ENCODE results near the gene ST6GALNAC5. TPM values are rescaled to one million over a fixed set of nuclear protein-coding genes. Genes with fewer than 3 reads are reported as not detected.

Gene ST6GALNAC5
- total and polyA plus RNA-seq, 2 of the 13 experiments (the other 11 are each of a cell fraction or from before 2014, with no cell fraction given) = not detected

DNA sequence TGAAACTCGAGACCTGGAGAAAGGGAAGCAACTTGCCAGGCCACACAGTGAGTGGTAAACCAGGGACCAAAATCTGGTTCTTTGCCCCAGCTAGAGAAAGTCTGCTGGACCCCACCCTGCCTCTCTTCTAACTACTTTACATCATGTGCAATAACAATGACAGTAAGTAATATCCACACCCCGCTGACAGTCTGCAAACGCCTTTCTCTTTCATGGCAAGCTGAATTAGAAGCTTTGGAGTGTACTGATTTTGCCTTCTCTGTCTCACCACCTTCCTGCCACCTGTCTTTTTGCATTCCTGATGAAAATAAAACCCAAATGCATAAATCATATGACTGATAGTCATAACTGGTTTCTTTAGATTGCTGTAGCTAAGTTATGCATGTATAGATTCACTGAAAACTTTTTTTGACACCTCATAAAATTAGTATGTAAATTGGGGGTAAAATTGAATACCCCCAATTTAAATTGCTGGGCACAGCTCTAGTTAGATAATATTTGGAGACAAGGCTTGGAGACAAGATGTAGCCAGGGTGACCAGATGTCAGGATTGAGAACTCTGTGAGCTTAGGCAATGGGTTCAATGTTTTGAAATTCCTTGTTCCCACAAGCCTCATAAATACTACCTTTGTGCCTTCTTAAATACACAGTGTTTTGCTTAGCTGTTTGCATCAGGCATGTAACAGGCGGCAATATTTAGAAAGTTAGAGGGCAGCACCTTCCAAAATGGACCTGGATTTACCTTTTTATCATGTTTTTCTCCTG lies 73.5 kb downstream of the ST6GALNAC5 start:
- H3K9ac ChIP-seq (ENCODE audit: insufficient read depth, low read depth, low read length) = no peak overlapping the region
- no peaks in the 10 kb centered on the region for H3K4me1 ChIP-seq (ENCODE audit: insufficient read depth, low read length)
- no peak overlapping the region for H3K27ac ChIP-seq (ENCODE audit: extremely low read length, insufficient read depth, low read length)
- ATAC-seq (no peak), DNase-seq (ENCODE audit: low spot score) (no peak), FAIRE-seq (no peak)
- intact Hi-C loops (cut with micrococcal nuclease; ENCODE audit: unreplicated experiment) = no loop called here
- no peaks in the 10 kb centered on the region for H3K79me2 ChIP-seq (ENCODE audit: insufficient read depth, low read length)
- H4K20me1 ChIP-seq (ENCODE audit: insufficient read depth, low read length) = no peaks in the 10 kb centered on the region
- no peaks in the 10 kb centered on the region for H3K27me3 ChIP-seq (ENCODE audit: control insufficient read depth in 1 of 2, insufficient read depth in 2 of 2, low read length in 2 of 2)
- no peak overlapping the region for H2AFZ ChIP-seq (ENCODE audit: low read length)
- no peaks in the 10 kb centered on the region for H3K36me3 ChIP-seq (replicated peaks in 1 of 2; ENCODE audit: control insufficient read depth in 1 of 2, insufficient read depth in 2 of 2, low read length in 2 of 2)
- H3K4me3 ChIP-seq (replicated peaks in 1 of 3; ENCODE audit: insufficient read depth in 1 of 3, low read depth in 2 of 3, low read length in 3 of 3) = no peak overlapping the region
- in situ Hi-C loops (cut with HindIII; ENCODE audit: extremely low pct_ligation_motif_present, low pct_unique_long_range_greater_than_20kb) = no loop called here
- BruUV-seq (replicated peaks) = no TSS peak
- 4% methylated on average over 4 of the region's 4 CpGs for WGBS (ENCODE audit: low lambda C conversion rate)
- no peak for TF ChIP-seq KAT2B (IDR thresholded peaks at IDR 0.05; ENCODE audit: borderline replicate concordance, low read depth, low read length)
- TF ChIP-seq PHF20 (CRISPR knock-in tag; IDR thresholded peaks at IDR 0.05) = no peak
- no peak for TF ChIP-seq CBX1 (IDR thresholded peaks at IDR 0.05; ENCODE audit: low read depth)
- no peak for TF ChIP-seq NFATC3 (CRISPR knock-in tag; IDR thresholded peaks at IDR 0.05)
- no peak for TF ChIP-seq ZBTB42 (CRISPR knock-in tag; IDR thresholded peaks at IDR 0.05)
- no peak for TF ChIP-seq ZNF276 (CRISPR knock-in tag; IDR thresholded peaks at IDR 0.05; ENCODE audit: low read depth)
- TF ChIP-seq BATF2 (CRISPR knock-in tag; IDR thresholded peaks at IDR 0.05) = no peak
- no peak for TF ChIP-seq XBP1 (CRISPR knock-in tag; IDR thresholded peaks at IDR 0.05)
- no peak for TF ChIP-seq ZNF333 (CRISPR knock-in tag; IDR thresholded peaks at IDR 0.05; ENCODE audit: borderline replicate concordance)
- no peak for TF ChIP-seq ZFP82 (CRISPR knock-in tag; IDR thresholded peaks at IDR 0.05; ENCODE audit: borderline replicate concordance)
- TF ChIP-seq ZNF713 (CRISPR knock-in tag; IDR thresholded peaks at IDR 0.05) = no peak
- TF ChIP-seq JUND (CRISPR knock-in tag; IDR thresholded peaks at IDR 0.05) = no peak
- TF ChIP-seq TRIM24 (CRISPR knock-in tag; IDR thresholded peaks at IDR 0.05) = no peak
- TF ChIP-seq ZFP36L1 (CRISPR knock-in tag; IDR thresholded peaks at IDR 0.05) = no peak
- no peak for TF ChIP-seq TIGD3 (CRISPR knock-in tag; IDR thresholded peaks at IDR 0.05; ENCODE audit: borderline replicate concordance)
- TF ChIP-seq MAFF (IDR thresholded peaks at IDR 0.05; ENCODE audit: low read depth, low read length) = no peak
- no peak for TF ChIP-seq KLF13 (CRISPR knock-in tag; IDR thresholded peaks at IDR 0.05)
- no peak for TF ChIP-seq UBTF (CRISPR knock-in tag; IDR thresholded peaks at IDR 0.05)
- TF ChIP-seq FOXK1 (CRISPR knock-in tag; IDR thresholded peaks at IDR 0.05; ENCODE audit: borderline replicate concordance, low read depth) = no peak
- H3K9me3 ChIP-seq (ENCODE audit: low read length) = no peaks in the 10 kb centered on the region
- POLR2A ChIA-PET = no interaction called here
- H3K4me2 ChIP-seq (ENCODE audit: low read depth, low read length) = no peak overlapping the region
- CTCF ChIA-PET (ENCODE audit: low intra/inter-chr PET ratio, low total read pairs) = no interaction called here

Measured in HepG2 (cell line).